GOT3 (cell line): ENCODE results near the gene NAV2.
A peak's percentile ranks its signal among the peaks of the same experiment; 100 is the strongest.
"Not testable (repeated sequence)": the region's sequence is repeated elsewhere in the genome, so short reads cannot be mapped to it uniquely, and the experiment has no call there.

Source experiments
- DNase-seq: peaks from one replicate; lab custom pipeline; 2025; ENCODE audit warnings: mixed read lengths; lab: John Stamatoyannopoulos, UW

NAV2 gene

DNA sequence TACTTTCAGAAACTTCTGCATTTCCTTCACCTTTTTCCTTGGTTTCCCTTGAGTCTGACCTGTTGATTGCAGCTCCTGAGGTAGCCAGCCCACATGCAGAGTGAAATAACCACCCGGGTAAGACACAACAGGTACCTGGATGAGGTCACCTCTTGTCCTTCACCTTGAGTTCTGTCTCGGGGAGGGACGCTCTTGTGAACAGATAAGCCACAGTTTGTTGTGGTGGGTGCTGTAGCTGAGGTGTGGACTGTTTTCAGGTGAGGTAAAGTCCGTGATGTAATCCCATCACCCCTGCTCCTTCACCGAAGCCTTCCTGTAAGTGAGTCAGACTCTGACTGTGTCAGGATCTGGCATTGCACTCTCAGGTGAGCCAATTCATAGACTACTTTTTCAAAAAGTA is 183.1 kb downstream of the NAV2 start:
- no peak for DNase-seq

DNA sequence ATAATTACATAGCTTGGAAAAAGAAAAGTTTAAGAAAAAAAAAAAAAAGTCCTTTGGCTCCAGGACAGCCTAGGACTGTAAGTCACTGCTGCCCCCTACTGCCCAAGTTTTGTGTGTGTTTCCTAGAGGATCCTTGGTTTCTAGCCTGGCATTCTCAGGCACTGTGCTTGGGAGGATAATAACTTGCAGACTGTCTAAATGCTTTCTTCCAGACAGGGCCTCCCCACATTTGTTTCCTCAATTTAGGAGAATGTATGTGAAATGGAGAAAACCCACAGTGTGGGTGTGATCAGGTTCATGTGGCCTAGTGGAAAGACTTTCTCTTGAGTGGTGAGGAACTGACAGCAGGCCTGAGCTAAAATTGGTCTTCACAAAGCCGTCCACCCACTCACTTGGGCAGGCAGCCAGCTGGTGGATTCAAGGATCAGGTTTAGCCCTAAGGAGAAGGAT is 191.0 kb downstream of the NAV2 start:
- DNase-seq = no peak

DNA sequence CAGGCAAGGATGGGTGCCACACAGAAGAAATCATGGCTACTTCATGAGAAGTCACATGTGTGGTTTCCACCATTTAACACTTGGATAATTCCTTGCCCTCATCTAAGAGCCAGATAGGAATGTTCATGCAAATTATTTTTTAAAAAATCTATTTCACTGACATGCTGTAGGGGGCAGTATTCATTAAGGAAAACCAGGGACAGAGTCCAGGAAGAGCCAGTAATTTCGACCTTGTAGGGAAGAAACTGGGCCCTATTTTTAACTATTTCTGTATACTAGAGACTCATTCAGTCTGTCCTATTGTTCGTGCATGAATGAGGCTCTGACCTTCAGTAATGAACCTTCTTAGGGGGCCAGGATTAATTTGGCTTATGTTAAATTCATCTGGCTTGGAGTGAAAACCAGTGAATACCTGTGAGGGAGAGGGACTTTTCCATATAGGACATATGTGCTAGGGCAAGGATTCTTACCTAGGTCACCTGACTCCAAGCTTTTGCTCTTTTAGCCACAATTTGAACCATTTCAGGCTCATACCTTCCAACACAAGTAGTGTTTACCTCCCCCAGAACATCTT is 192.7 kb downstream of the NAV2 start:
- no peak for DNase-seq

DNA sequence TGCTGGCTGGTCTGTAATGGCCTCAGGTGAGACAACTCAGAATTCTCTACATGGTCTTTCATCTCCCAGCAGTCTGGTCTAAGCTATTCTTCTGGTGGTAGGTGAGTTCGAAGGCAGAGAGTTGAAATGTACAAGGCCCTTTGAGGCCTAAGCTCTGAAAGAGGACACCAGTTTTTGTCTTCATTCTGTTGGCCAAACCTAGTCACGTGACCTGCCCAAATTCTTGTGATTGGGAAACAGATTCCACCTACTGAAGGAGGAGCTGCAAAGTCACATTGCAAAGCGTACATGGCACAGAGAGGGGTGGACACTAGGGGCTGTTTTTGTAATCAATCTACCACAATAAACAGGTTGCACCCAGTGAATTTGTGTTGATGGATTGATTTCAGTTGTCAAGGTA is 193.5 kb downstream of the NAV2 start:
- DNase-seq = no peak

DNA sequence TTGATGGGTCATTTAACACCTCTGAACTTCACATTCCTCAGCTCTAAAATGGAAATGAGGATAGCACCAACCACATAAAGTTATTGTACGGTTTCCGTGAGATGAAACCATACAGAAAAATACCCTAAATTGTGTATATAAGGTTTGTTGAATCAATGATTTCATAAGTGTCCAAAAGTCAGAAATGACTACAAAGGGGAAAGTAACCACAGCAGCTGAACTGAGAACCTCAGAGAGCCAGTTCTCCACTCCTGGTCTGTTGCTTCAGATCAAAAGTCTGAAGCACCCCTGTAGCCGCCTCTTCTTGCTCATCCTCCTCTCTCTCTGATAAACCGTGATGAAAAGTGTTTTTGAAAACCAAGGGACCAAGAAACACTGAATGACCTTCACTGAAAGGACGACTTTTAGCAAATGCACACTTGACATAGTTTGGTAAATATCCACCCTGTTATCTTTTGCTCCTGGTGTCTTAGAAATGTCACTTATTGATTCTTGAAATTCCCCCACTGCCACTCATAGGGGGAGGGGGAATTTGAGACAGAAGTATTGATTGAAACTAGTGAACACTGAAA is 194.5 kb downstream of the NAV2 start:
- DNase-seq = no peak

DNA sequence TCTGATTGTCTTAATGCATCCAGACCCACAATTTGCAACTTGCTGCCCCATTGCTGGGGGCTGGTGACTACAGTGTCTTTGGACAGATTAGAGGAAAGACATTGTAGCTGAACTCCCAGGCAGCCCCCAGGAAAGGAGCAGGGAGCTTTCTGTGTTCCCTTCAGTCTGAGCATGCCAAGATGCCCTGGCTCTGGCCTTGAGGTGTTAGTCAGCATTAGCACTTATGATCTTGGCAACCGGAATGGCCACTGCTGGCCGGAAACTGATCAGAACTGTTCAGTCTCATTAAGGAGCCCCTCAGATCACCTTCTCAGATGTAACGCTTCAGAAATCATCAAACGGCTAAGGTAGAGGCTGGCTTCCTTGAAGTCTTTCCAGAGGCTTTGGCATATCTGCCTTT is 195.2 kb downstream of the NAV2 start:
- DNase-seq = no peak

DNA sequence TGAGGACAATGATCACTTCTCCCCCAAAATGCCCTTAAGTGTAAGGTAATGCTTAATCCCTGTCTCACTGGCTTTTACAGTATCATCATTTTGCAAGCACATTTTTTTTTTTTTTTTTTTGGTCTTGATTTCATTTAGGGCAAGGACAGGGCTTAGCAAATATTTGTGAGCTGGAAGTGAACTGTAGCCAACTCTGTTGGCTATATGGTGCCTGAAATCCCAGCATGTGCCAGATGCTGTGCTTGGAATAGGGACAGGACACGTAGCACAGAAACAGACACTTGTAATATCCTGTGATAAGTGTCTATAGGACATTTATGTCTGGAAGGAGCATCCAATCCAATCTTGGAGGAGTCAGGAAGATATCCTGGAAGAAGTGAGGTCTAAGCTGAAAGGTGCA is 198.3 kb downstream of the NAV2 start:
- no peak for DNase-seq

DNA sequence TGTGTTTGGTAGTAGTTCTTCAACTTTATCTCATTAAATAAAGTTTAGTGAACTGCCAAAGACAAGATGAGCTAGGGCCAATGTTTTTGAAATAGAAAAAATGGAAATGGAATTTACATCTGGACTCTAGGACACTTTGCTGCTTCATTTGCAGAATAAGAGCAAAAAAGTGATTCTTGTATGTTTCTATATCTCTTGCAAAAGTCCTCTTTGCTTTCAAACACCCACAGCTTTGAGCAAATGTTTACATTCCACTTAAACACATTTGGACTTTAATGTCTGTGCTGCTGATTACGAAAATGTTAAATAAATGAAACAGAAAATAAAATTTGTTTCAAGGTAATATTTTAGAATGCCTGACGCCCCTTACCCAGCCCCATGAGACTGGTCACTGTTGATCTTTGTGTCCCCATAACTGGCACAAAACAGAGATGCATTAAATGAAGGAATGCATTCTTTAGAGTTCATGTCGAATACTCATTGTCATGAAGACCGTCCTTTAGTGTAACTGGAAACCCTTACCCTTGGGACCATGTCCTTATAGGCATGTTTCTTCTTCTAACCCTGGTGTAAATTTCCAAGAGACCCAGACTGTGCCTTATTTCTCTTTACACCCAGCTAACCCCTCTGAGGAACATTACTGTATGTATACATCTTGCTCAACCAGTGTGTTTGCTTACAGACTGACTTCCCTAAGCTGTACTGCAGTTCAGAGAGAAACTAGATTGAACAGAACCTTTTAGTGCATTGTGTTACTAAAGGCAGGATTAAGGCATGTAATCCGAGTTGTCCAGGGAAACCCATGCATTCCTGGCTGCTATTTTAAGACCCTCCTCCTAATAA is 199.7 kb downstream of the NAV2 start:
- DNase-seq = no peak

DNA sequence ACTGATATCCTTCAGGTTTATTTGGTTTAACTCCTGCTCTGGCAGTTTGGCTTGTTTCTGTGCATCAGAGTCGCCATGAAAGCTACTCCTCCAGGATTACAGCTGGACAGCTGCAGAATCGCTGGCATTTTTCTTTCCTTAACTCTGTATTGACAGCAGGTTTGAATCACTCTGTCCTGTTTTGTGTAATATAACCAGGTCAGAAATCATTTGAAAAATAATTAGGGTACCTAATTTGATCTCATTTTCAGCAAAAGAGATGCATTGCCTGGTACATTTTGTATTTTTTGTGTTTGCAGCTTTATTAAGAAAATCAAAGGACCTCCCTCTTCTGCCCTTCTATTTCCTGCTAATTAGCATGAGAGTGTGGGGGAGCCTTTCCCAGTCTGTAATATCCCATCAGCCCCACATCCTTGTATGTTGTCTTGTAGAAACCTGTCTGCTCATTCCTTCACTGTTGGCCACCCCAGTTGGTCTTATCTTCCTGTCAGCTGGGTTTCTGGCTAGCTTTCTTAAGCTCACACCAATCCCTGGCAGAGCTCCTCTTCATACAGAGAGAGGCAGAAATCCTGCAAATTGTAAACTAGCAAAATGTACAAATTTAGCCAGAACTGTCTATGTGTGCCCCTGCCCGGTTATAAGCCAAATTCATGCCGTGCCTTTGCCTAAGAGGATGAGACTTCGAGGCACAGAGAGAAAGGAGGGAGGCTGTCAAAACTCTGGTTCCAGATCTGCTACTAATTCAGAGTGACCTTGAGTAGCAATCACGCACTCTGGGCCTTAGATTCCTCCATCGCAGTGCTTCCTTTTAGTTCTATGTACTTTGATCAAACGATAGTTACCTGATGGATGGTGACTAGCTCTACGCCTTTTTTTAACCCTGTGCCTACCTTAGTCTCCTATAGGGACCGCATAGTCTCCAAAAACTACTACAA is 200.6 kb downstream of the NAV2 start:
- DNase-seq = no peak

DNA sequence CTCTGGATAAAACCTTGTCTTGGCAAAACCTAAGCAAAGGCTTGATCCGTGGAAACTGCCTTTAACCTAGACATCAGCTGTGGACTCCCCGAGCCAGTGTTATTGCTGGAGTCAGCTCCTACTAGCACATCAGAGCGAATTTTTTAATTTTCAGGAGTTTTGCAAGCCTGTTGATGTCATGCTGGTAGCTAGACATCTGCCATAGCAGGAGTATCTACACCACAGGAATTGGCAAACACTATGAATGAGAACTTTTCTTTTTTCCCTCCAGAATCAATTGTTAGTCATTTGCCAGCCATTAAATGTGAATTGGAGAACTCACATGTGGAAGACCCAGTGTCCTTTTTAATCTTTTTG is 201.2 kb downstream of the NAV2 start:
- no peak for DNase-seq

DNA sequence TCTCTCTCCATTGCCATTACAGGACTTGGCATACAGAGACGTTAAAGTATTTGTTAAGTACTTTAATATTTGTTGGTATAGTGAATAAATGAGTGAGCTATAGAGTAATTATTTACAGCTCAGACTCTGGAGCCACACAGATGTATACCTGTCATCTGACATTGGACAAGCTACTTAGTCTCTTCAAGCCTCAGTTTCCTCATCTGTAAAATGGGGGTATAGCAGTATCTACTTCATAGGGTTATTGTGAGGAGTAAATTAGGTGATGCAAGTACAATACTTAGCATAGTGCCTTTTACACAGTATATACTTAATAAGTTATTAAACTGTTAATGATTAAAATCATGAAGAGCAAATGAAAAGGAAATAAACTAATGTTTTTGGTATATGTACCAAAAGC is 203.2 kb downstream of the NAV2 start:
- no peak for DNase-seq

DNA sequence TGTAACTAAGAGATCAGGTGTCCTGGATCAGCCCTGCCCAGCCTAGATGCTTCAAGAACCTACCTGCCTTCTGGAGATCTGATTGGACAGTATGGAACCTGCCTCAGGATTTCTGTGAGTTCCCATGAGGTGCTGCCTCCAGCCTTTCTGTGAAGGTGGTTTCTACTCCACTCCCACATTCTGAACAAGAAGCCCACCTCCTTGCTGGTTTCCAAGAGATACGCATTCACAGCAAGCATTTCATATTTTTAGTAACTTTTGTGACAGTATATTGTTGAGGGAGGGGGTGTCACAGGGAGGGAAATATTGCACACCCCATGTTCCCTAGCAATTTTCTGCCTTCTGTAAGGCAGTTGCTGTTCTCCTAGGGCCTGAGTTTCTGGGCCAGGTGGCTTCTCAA is 204.4 kb downstream of the NAV2 start:
- DNase-seq = no peak

DNA sequence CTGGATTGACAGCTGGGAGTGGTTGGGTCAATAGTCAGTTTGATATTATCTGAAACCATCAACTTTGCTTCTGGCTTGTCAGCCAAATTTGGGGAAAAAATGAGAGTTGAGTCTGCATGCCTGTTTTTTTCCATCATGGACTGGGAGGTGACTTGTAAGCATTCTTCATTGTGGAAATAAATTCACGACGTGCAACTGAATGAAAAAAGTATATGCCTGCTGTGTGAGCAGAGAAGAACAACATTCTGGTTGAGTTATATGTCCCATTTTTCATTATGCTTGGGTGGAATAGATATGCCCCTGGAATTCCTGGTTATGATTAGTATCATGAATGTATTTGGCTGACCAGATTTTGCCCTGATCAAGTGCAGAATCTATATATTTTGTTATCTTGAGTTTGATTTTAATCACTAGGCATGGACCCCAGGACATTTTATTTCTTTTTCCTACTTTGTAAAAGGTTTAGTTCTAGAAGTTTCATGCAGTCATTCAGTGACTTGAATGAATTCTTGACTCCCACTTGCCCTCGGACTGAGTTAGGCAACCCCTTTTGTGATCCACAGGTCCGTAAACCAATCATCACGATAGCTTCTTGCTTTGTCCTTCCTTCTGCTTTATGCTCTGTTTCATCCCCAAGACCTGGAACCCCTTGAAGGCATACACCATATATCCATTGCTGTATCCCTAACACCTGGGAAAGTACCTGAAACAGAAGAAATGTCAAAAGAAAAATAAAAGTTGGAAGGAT is 205.8 kb downstream of the NAV2 start:
- DNase-seq = no peak

DNA sequence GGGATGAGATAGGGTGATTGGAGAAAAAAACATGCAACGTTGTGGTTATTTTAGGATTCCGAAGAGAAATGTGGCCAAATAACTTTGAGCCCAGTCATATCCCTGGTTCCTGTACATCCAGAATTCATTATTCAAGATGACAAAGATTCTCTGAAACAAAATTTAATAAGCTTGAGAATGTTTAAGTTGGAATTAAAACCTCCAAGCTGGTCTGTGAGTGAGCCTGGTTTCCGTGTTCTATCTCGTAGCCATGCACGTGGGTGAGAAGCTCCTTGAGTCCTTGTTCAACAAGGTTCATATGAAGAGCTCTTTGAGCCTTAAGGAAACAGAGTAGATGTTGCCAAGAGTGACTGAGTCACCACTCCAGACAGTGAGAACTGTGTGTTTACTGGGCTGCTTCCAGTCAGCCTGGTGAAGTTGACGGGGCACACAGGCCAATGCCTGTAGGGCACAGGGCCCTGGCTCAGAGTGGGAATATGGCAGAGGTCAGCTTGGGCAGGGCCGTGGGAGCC is 206.5 kb downstream of the NAV2 start:
- peak; percentile 7 for DNase-seq

DNA sequence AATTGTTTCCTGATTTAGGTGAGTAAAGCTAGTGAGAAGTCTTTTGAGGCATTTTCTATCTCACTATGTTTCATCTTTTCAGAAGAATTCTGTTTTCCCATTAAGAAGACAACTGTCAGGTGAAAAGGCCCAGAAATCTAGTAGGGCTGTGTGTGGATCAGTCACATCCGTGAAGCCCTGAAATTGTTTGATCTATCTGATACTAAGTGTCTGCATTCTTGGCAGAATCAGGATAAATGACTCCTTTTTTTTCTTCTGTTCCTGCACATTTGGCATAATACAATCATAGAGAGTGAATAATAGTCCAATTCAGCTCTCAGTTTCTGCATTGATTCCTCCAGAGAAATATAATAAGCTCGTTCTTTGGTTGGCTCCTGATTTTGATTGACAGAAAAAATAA is 208.3 kb downstream of the NAV2 start:
- no peak for DNase-seq

DNA sequence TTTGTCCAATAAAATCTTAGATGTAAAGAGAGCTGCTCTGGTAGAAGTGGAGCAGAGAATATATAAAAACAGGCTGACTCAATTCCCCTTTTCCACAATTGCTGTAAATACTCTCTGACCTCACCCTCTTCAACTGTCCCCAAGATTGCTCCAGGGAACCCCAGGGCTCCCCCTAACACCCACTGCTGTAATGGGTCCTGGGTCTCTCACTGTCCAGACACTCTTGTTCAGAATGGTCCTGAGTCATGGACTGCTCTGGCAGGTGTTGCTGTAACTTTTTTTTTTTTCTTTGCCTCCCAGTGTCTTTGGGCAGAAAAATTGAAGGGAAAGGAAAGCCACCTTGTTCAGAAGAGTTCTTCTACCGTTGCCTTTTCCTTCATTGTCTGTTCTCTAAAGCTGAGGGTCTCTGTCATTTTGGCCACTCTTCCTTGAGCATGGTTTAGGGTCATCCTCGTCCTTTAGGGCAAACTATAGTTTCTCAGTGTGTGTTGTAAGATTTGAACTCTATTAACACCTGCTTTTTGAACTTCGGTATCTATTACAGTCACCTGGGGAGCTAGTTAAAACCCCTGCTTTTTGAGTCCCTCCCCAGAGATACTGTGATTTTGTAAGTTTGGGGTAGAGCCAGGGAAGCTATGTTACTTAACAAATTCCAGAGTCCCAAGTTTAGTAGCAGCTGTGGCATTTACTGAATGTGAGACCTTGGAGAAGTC is 209.5 kb downstream of the NAV2 start:
- DNase-seq = no peak

DNA sequence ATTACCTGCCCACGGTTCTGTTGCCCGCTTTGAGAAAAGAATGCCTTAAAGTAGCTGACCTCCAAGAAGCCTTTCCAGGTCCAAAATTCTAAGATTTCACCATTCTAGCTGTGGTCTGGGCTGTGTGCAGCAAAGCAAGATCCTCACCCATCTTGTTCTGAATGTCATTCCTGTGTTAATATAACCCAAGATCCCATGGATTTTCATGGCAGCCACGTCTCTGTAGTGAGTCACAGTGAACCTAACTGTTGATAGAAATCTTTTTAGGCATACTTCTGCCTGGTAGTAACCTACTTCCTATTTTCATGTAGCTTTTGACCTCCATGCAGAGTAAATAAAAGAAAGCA is 210.0 kb downstream of the NAV2 start:
- no peak for DNase-seq

DNA sequence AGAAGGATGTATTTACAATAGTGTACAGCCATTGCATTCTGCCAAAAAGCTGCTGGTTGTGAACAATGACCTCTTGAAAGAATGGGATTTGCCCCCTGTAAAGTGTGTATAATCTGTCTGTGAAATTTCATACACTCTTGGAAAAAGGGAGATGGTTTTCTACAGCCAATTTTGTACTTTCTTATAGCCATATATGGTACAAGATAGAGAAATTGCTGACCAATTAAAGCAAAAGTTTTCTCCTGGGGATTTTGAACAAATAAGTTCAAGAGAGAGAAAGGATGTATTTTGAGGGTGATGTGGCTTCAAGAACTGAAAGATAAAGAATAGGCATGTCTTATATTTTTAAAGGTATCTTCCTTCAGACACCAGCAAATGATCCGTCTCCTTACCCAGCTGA is 211.0 kb downstream of the NAV2 start:
- no peak for DNase-seq

DNA sequence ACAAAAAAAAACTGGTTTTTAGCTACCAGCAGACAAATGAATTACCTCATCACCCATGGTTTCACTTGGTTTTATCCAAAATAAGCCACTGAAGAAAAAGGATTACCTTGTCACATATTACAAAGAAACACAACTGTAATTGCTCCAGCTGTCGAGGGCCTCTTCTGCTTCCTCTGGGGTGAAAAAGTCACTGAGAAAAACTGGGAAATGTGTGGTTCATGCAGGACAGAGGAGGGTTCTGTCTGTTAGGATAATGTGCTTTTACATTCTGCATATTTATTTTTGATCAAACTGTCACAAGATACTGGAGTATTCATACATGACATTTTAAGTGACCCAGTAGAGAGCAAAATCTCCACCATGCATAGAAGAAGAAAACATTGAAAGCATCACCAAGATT is 211.7 kb downstream of the NAV2 start:
- DNase-seq = no peak

DNA sequence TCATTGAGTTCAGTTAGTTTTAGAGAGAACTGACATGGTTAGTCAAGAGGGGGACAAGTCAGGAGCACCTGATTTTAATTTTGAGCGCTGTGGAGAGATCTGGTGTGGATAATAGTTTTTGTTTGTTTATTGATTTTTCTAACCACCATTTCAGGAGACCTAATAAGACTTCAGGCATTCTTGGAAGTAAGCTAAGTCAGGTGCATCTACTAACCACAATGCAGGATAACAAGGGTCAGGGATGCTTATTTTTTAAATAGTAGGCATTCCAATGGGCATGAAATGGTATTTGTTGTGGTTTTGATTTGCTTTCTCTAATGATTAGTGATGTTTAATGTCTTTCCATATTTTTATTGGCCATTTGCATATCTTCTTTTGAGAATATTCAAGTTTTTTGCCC is 212.1 kb downstream of the NAV2 start:
- no peak for DNase-seq

DNA sequence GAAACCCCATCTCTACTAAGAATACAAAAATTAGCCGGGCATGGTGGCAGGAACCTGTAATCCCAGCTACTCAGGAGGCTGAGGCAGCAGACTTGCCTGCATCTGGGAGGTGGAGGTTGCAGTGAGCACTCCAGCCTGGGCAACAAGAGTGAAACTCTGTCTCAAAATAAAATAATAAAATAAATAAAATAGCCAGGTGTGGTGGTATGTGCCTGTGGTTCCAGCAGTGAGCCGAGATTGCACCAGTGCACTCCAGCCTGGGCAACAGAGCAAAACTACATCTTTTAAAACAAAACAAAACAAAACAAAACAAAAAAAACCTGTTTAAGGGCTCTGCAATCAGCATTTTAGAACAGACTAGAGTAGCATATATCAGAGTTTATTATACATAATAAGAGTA is 214.8 kb downstream of the NAV2 start:
- not testable (repeated sequence) for DNase-seq
